ENCODE measurements around the gene PTPN20. TPM values are rescaled to one million over a fixed set of nuclear protein-coding genes. Genes with fewer than 3 reads are reported as not detected.

Gene PTPN20
- polyA plus RNA-seq, 3 donors from 2014 or later: 0.71 to 1.5 TPM; not detected in 1

DNA sequence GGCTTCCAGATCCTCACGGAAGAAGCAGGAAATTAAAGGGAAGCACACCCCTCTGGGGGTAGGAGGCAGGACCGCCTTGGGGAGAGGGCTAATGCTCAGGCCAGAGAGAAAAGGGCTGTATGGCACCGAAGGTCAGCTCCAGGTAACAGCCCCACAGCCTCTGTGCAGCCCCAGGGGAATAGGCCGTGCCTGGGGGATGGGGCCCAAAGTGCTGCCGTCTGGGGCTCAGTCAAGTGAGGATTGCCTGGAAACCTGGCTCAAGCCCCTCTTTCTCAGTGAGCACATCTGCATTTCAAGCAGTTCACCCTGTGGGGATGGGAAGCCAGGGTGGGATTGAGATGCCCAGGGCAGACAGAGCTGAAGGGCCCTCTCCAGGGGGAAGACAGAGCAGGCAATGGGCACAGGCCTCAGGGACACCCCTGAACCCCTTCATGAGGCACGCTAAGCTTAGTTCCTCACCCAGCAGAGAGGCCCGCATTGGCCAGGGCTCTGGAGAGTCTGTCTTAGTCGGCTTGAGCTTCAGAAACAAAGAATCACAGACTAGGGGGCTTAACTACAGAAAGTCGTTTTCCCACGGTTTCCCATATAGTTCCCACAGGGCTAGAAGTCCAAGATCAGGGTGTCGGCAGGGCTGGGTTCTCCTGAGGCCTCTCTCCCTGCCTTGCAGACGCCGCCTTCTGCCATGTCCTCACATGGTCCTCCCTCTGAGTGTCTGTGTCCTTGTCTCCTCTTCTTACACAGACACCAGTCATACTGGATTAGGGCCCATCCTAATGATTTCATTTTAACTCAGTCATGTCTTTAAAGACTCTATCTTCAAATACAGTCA is 118.2 kb downstream of the PTPN20 start:
- no peaks in the 10 kb centered on the region for H3K4me1 Mint-ChIP-seq
- H3K4me3 Mint-ChIP-seq: no peak overlapping the region
- H3K27me3 Mint-ChIP-seq (ENCODE audit: low read depth in 3 of 3): peaks cover 0 to 4% (median 2%) of the 10 kb centered on the region in 3 donors
- no peaks in the 10 kb centered on the region for H3K36me3 Mint-ChIP-seq
- H3K9me3 Mint-ChIP-seq: peaks cover 0 to 2% (median 0%) of the 10 kb centered on the region in 6 donors
- no peak for DNase-seq
- no peak overlapping the region for H3K27ac Mint-ChIP-seq

DNA sequence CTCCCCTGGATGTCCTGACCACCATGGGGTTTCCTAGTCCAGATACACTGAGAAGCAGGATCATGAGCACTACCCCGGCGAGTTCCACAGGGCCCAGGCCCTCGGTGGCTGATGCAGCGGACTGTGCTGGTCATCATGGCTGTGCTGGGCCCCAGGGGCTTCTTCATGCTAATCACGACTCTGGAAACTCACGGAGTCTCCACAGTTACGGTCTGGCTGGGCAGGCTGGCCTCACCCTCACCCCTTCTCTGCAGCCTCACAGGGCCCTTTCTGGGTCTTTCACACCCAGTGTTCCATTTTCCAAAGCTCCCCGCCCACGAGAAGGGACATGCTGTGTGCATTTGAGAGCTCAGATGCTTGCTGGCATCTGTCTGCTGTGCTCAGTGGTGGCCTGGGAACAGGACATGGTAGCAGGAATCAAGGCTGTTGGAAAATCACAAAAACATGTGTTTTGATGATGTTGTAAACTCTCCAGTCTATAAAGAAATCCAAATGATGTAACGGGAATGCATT is 119.0 kb downstream of the PTPN20 start:
- peaks cover 0 to 4% (median 3%) of the 10 kb centered on the region in 3 donors for H3K27me3 Mint-ChIP-seq (ENCODE audit: low read depth in 3 of 3)
- DNase-seq: no peak
- H3K4me1 Mint-ChIP-seq: no peaks in the 10 kb centered on the region
- no peak overlapping the region for H3K4me3 Mint-ChIP-seq
- no peak overlapping the region for H3K27ac Mint-ChIP-seq
- H3K36me3 Mint-ChIP-seq: no peaks in the 10 kb centered on the region
- peaks cover 0 to 2% (median 0%) of the 10 kb centered on the region in 6 donors for H3K9me3 Mint-ChIP-seq

DNA sequence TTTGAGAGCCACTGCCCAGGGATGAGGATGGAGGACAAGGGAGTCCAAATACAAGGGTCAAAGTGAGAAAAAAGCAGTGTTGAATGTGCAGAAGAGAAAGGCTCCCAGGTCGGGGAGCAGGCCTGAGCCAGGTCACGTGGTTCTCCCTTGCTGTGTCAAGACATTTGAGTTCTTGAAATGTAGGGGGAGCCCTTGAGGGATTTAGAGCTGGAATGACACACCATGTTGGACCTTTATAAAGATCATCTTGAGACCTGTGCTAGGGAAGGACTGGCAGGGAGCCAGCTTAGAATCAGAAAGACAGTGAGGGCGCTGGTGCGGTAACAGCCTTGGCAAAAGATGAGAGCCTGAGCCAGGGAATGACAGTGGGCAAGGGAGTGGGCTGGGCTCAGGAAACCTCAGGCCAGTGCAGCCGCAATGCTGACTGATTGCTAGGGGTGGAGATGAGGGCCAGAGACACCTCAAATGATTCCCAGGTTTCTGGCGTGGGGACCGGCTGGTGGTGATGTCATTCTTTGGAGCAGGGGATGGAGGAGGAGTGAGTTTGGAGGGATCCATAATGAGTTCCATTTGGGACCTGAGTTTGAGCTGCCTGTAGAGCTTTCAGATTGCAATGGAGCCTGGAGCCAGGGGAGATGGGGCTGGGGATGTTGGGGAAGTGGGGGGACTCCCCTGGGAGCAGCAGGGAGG is 120.1 kb downstream of the PTPN20 start:
- DNase-seq: no peak
- H3K4me3 Mint-ChIP-seq: no peak overlapping the region

DNA sequence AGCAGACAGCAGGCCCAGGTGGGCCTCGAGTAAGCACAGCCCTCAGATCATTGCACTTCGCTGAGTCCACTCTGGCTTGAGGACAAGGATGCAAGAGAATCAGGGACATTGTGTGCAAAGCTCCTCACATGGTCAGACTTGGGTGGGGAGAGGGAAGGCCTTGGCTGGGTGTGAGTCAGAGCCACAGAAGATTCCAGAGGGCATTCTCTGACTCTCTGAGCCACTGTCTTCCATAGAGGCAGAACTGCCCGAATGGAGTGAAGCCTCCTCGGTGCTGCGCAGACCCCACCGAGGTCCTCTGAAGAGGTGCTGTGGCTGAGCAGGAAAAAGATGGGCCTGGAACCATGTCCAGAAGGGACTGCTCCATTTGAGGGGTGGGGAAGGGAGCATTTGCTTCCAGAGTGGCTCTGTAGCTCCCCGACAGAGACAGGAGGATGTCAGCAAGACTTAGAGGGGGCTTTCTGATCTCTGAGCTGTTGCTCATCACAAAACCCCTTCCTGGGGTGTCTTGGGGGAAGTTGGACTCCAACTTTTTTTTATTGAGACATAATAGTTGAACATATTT is 120.8 kb downstream of the PTPN20 start:
- no peak for DNase-seq
- Mint-ChIP-seq H3K4me1 (no peaks in the 10 kb centered on the region), H3K9me3 (peaks cover 0 to 2% (median 0%) of the 10 kb centered on the region in 6 donors), H3K27ac (no peak overlapping the region), H3K36me3 (no peaks in the 10 kb centered on the region), H3K27me3 (ENCODE audit: low read depth in 3 of 3) (peaks cover 0 to 4% (median 3%) of the 10 kb centered on the region in 3 donors), H3K4me3 (no peak overlapping the region)

More for the DNA sequence above, 120.1 kb downstream of the PTPN20 start:
- no peaks in the 10 kb centered on the region for H3K36me3 Mint-ChIP-seq
- H3K9me3 Mint-ChIP-seq: peaks cover 0 to 2% (median 0%) of the 10 kb centered on the region in 6 donors
- H3K4me1 Mint-ChIP-seq: no peaks in the 10 kb centered on the region
- H3K27ac Mint-ChIP-seq: no peak overlapping the region
- H3K27me3 Mint-ChIP-seq (ENCODE audit: low read depth in 3 of 3): peaks cover 0 to 4% (median 3%) of the 10 kb centered on the region in 3 donors

DNA sequence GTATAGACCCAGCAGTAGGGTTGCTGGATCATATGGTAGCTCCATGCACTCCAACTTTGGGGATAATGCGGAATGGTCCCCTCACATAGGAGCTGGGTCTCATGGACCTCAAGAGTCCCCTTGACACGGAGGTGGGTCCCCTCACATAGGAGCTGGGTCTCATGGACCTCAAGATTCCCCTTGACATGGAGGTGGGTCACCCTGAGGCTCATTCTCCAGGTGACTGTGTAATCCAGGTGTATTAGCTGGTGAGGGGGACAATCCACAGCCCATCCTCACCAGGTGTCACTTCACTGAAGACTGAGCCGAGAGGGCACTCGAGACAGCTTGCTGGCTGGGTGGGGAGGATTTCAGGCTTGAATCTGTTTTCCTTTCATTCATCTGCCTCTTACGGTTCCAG is 121.9 kb downstream of the PTPN20 start:
- DNase-seq: no peak
- no peak overlapping the region for H3K27ac Mint-ChIP-seq
- H3K4me1 Mint-ChIP-seq: no peaks in the 10 kb centered on the region
- H3K4me3 Mint-ChIP-seq: no peak overlapping the region
- H3K27me3 Mint-ChIP-seq (ENCODE audit: low read depth in 3 of 3): peaks cover 0 to 4% (median 3%) of the 10 kb centered on the region in 3 donors
- H3K36me3 Mint-ChIP-seq: no peaks in the 10 kb centered on the region
- peaks cover 0 to 2% (median 0%) of the 10 kb centered on the region in 6 donors for H3K9me3 Mint-ChIP-seq

DNA sequence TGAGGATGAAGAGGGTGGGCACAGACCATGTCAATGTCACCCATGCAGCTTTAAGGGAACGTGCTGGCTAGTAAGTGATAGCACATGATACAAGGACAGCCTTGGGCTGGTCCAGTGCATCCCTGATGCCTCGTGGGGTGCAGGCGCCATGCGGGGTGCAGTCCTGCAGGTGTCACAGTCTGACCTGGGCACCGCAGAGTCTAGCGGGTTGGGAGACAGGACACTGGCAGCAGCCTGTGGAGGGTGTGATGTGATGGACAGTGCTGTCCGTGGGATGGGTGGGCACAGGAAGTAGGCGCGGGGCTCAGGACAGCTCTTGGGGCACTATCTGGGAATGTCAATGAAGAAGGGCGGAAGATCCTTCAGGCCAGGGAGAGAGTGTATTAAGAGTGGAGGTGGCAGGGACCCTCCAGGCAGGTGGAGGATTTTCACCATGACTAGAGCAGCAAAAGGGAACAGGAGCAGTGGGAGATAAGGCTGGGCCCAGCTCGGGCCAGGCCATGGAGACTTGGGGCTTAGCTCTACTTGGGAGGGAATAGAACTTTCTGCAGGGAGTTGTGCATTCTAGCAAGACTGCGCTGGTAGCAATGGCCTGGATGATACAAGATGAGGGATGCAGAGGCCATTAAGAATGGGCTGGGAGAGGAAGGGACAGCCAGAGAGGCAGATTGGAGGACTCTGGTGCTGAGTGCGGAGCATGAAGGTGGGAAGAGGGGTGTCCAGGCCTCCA is 122.5 kb downstream of the PTPN20 start:
- H3K4me1 Mint-ChIP-seq: no peaks in the 10 kb centered on the region
- DNase-seq: no peak
- H3K27me3 Mint-ChIP-seq (ENCODE audit: low read depth in 3 of 3): peaks cover 0 to 4% (median 3%) of the 10 kb centered on the region in 3 donors
- no peaks in the 10 kb centered on the region for H3K36me3 Mint-ChIP-seq
- peaks cover 0 to 2% (median 0%) of the 10 kb centered on the region in 6 donors for H3K9me3 Mint-ChIP-seq
- H3K4me3 Mint-ChIP-seq: no peak overlapping the region
- no peak overlapping the region for H3K27ac Mint-ChIP-seq

DNA sequence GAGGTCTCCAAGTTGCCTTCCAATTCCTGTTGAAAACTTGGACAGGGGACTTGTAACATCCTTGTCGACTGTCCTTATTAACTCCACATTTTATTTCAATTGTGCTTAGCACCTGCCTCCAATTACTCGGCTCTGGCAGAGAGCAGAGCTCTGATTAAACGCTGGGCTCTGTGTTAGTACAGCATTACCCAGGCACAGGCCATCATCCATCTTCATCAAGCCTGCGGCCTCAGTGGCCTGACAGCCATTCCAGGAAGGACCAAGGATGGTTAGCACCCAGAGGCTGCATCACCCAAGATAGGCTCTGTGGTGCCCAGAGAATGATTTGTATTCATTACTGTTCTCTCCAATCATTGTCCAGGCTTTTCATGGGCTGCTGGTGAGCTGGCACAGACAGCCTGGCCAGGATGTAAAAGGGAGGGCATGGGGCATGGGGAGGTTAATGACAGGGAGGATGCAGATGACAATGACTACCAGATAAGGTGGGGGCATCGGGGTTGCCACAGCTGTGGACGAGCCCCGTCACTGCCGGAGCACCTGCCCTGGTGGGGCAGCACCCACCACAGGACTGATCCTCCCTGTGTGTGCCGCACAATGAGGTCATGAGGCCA is 123.3 kb downstream of the PTPN20 start:
- peaks cover 0 to 4% (median 3%) of the 10 kb centered on the region in 3 donors for H3K27me3 Mint-ChIP-seq (ENCODE audit: low read depth in 3 of 3)
- no peak overlapping the region for H3K4me3 Mint-ChIP-seq
- DNase-seq: no peak
- H3K36me3 Mint-ChIP-seq: no peaks in the 10 kb centered on the region
- H3K27ac Mint-ChIP-seq: no peak overlapping the region
- peaks cover 0 to 2% (median 0%) of the 10 kb centered on the region in 6 donors for H3K9me3 Mint-ChIP-seq
- no peaks in the 10 kb centered on the region for H3K4me1 Mint-ChIP-seq

DNA sequence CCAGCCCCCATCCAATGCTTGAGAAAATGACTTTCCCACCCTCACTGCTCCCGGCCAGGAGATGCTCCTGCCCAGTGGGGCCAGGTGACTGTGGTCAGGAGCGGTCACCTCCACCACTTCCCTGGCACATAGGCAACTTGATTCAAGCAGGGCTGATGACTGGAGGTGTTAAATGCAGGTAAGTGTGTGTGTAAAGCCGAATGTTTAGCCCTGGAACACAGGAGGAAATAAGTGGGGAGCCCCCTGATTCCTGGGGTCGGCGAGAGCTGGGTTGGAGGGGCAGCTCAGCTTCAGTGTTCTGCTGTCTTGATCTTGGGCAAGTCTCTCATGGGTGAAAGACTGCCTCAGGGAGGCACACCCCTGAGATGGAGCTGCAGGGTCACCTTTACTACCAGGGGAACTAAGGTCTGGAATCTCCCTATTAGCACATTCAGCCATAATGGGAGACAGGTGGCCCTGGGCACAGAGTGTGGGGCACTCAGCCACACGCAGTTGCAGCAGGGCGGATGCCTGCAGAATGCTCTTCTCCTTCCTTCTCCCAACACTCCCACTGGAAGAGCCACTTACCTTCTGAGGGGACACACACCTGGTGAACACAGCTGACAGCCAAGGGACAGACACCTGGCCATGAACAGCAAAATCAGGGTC is 124.1 kb downstream of the PTPN20 start:
- H3K4me1 Mint-ChIP-seq: no peaks in the 10 kb centered on the region
- H3K27me3 Mint-ChIP-seq (ENCODE audit: low read depth in 3 of 3): peaks cover 0 to 4% (median 4%) of the 10 kb centered on the region in 3 donors
- H3K4me3 Mint-ChIP-seq: no peak overlapping the region
- no peak overlapping the region for H3K27ac Mint-ChIP-seq
- H3K36me3 Mint-ChIP-seq: no peaks in the 10 kb centered on the region
- DNase-seq: no peak
- H3K9me3 Mint-ChIP-seq: peaks cover 0 to 2% (median 0%) of the 10 kb centered on the region in 6 donors

DNA sequence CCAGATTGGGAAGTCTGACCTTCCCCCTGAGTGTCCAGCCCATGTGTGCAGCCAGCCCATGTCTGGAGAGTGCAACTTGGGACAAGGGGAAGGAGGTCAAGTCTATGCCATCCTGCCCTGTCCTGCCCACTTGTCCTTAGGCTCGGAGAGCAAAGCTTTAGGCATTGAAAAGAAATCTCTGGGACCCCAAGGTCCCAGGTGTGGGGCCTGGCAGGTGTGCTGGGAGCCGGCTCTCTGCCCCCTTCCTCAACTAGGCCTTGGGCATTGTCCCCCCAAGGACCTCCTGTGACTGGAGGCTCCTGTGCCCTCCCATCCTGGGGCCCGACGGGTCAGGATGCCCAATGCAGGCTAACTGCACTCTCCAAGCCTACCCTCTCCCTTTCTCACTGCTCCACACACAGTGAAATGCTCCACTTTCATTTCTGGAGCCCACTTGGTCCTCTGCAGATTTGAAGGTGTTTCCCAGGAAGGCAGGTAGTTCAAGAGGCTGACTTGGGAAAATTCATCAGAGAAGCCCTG is 124.7 kb downstream of the PTPN20 start:
- Mint-ChIP-seq H3K9me3 (peaks cover 0 to 2% (median 0%) of the 10 kb centered on the region in 6 donors), H3K4me1 (no peaks in the 10 kb centered on the region), H3K27me3 (ENCODE audit: low read depth in 3 of 3) (peaks cover 0 to 5% (median 4%) of the 10 kb centered on the region in 3 donors), H3K27ac (no peak overlapping the region), H3K36me3 (no peaks in the 10 kb centered on the region), H3K4me3 (no peak overlapping the region)
- no peak for DNase-seq

DNA sequence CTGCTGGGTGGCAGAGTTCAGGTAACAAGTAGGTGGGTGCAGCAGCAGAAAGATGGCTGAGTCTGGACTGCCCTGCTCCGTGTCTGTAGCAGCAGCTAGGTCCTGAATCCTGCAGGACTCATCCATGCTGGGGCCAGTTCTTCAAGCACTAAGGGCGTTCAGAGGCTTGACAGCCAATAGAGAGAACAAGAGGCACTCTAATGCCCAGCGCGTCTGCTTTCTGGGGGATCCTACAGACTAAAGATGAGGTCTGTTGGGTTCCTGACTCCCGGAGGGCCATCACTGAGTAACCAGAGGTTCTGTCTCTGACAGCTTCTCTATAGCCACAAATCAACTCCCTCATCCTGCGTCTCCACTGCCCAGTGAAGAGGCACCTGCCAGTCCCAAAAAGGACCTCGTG is 125.5 kb downstream of the PTPN20 start:
- H3K36me3 Mint-ChIP-seq: no peaks in the 10 kb centered on the region
- H3K27ac Mint-ChIP-seq: no peak overlapping the region
- no peak for DNase-seq
- peaks cover 0 to 2% (median 0%) of the 10 kb centered on the region in 6 donors for H3K9me3 Mint-ChIP-seq
- no peak overlapping the region for H3K4me3 Mint-ChIP-seq
- H3K27me3 Mint-ChIP-seq (ENCODE audit: low read depth in 3 of 3): peaks cover 0 to 5% (median 0%) of the 10 kb centered on the region in 3 donors
- H3K4me1 Mint-ChIP-seq: no peaks in the 10 kb centered on the region

DNA sequence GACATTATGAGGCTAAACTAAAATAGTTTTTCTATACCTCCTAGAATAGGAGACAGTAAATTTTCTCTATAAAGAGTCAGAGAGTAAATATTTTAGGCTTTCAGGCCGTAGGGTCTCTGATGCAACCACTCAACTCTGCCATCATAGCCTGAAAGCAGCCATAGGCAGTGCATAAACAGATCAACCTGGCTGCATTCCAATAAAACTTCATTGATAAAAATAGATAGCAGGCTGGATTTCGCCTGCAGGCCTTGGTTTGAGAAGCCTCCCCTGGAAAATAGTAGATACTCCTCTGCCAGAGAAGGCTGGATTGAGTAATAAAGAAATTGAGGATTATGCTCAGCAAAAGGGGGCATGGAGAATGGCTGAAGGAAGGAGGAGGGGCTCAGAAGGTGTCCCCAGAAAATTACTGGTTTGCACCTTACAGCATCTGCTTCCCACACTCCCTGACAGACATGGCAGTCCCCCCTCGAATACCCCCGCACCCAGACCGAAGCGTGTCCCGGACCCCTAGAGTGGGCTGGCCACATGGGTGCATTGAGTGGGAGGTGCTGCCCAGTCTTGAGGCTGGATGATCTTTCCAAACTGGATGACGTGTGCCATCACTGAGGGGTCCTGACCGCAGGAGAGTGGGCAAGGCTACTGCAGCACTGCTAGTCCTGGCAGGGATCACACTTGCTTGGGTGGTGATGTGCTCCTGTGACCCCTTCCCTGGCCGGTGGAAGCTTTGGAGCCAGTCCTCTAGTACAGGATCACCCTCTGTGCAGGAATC is 126.6 kb downstream of the PTPN20 start:
- H3K27ac Mint-ChIP-seq: no peak overlapping the region
- H3K4me1 Mint-ChIP-seq: no peaks in the 10 kb centered on the region
- peaks cover 0 to 2% (median 0%) of the 10 kb centered on the region in 6 donors for H3K9me3 Mint-ChIP-seq
- H3K27me3 Mint-ChIP-seq (ENCODE audit: low read depth in 3 of 3): peaks cover 0 to 5% (median 0%) of the 10 kb centered on the region in 3 donors
- no peak overlapping the region for H3K4me3 Mint-ChIP-seq
- no peaks in the 10 kb centered on the region for H3K36me3 Mint-ChIP-seq
- DNase-seq: no peak
